ENCODE measurements around the gene FKBP2.

GRCh38 chr11:64275841-64276240 is 34.9 kb downstream of the FKBP2 start:
- TF ChIP-seq CTCF (IDR thresholded peaks at IDR 0.05 in 4 of 5, conservative IDR thresholded peaks at IDR 0.05 in 1 of 5) (no peak), POLR2A (IDR thresholded peaks at IDR 0.05) (no peak)

Data from gastrocnemius medialis (tissue), 4 donors.